GM13976 (cell line): ENCODE results near the gene PROCA1.
A peak's percentile ranks its signal among the peaks of the same experiment; 100 is the strongest.

Source experiments
- DNase-seq: peaks from one replicate; pipeline ENCODE4 v3.0.0; 2012; ENCODE audit warnings: low spot score
- CTCF ChIP-seq: IDR thresholded peaks from 2 replicates; pipeline ENCODE4 v1.5.1; 2012; ENCODE audit warnings: borderline replicate concordance, mild to moderate bottlenecking; ENCODE audit not compliant: insufficient read depth; ENCODE audit errors: extremely low read depth, missing control alignments, control extremely low read depth
- in situ Hi-C: fragments of 300-500 bp; cut with MboI; formaldehyde crosslinking; loops from one replicate; pipeline ENCODE4 v1.12.0; 2022; ENCODE audit warnings: low sequenced_read_pairs, mixed read lengths, inconsistent platforms; ENCODE audit not compliant: unreplicated experiment

Gene PROCA1

DNA sequence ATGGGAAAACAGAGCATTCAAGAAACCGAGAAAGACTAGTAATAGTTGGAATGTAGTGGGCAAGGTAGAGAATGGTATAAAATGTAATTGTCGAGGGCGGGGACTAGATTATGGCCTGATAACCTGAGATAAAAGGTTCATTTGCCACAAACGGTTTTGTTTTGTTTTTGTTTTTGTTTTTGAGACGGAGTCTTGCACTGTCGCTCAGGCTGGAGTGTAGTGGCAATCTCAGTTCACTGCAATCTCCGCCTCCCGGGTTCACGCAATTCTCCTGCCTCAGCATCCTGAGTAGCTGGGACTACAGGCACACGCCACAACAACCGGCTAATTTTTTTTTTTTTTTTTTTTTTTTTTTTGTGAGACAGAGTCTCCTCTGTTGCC lies 18.3 kb upstream of the PROCA1 start:
- no peak for DNase-seq
- no peak for TF ChIP-seq CTCF
- in situ Hi-C loops: loop anchor here (25.0 kb wide), 1 partner anchor 382 kb away; no protein-coding TSS in a partner anchor

- TF ChIP-seq CTCF: no peak
- in situ Hi-C loops: loop anchor here (25.0 kb wide), 1 partner anchor 384 kb away; no protein-coding TSS in a partner anchor
- DNase-seq: peak; percentile 89
Observed at GRCh38 chr17:28728364-28729200, 16.9 kb upstream of the PROCA1 start, which contains the start of gene NEK8. TSS of gene NEK8 (plus strand) at chr17:28728788. CDS start at chr17:28728814, 26 bp downstream.

- peak; percentile 87 for DNase-seq
- in situ Hi-C loops: loop anchor here (25.0 kb wide), 1 partner anchor 385 kb away; no protein-coding TSS in a partner anchor
- peak; percentile 99 for TF ChIP-seq CTCF
Observed at GRCh38 chr17:28726627-28727491, 15.2 kb upstream of the PROCA1 start.

DNA sequence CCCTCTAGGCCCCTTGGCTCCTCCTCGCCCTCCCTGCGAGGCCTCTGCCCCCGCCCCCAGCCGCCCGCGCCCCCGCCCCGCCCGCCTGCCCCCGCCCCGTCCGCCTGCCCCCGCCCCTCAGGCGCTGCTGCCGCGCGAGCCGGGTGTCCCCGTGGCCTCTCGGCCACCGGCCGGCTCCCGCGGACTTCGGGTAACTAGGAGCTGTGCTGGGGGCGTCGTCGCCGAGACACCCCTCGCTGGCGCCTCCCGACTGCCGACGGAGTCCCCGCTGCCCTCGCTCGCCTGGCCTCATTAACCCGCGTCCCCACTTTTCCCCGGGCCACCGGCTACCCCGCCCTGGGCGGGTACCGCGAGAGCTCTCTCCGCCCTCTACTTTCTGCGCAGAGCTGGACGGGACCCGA lies 14.5 kb upstream of the PROCA1 start, which contains the start of gene TLCD1:
Gene TLCD1, minus strand, starts transcription at position 8 of the 401 bp plus-strand sequence. CDS start 136 bp downstream, outside the sequence.
- in situ Hi-C loops: loop anchor here (25.0 kb wide), 1 partner anchor 386 kb away; no protein-coding TSS in a partner anchor
- no peak for TF ChIP-seq CTCF
- peak; percentile 86 for DNase-seq

DNA sequence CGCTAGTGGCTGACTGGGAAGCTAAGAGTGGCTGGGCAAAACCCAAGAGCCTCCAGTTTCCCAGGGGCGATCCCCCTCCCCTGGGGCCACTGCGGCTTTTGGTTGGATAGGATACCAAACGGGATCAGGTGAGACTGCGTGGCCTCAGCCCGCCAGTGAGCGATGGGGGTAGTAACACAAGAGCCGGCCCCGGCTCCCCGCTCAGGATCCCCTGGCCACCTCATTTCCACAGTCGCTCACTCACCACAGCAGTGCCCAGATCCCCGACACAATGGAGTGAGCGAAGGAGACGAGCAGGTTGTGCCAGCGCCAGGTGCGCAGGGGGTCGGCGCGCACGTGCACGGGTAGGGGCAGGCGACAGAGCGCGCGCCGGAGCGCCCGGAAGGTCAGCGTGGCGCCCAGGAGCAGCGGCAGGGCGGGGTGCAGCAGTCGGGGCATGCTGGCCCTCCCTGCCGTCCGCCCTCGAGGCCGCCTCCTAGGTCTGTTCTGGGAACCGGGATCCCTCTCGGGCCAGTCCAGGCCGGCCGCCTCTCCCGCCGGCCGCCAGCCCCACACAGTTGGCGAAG lies 14.1 kb upstream of the PROCA1 start:
- in situ Hi-C loops: loop anchor here (25.0 kb wide), 1 partner anchor 387 kb away; no protein-coding TSS in a partner anchor
- DNase-seq: no peak
- TF ChIP-seq CTCF: no peak
